ENCODE results near the gene ZNF24. TPM values are rescaled to one million over a fixed set of nuclear protein-coding genes. Genes with fewer than 3 reads are reported as not detected.

ZNF24 gene
- total RNA-seq, 2 donors from 2014 or later, result 27.5 to 33.9 TPM

- no peaks in the 10 kb centered on the region for H3K36me3 ChIP-seq
- no peaks in the 10 kb centered on the region for H3K27me3 ChIP-seq
- H3K4me3 ChIP-seq, result no peak overlapping the region
- DNase-seq (ENCODE audit: low spot score), result no peak
- H3K27ac ChIP-seq, result no peak overlapping the region
- no peaks in the 10 kb centered on the region for H3K4me1 ChIP-seq
- H3K9me3 ChIP-seq, result no peaks in the 10 kb centered on the region
- TF ChIP-seq, protein P1, sequence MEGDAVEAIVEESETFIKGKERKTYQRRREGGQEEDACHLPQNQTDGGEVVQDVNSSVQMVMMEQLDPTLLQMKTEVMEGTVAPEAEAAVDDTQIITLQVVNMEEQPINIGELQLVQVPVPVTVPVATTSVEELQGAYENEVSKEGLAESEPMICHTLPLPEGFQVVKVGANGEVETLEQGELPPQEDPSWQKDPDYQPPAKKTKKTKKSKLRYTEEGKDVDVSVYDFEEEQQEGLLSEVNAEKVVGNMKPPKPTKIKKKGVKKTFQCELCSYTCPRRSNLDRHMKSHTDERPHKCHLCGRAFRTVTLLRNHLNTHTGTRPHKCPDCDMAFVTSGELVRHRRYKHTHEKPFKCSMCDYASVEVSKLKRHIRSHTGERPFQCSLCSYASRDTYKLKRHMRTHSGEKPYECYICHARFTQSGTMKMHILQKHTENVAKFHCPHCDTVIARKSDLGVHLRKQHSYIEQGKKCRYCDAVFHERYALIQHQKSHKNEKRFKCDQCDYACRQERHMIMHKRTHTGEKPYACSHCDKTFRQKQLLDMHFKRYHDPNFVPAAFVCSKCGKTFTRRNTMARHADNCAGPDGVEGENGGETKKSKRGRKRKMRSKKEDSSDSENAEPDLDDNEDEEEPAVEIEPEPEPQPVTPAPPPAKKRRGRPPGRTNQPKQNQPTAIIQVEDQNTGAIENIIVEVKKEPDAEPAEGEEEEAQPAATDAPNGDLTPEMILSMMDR (IDR thresholded peaks at IDR 0.05), result no peak
These were observed 24.9 kb upstream of the ZNF24 start for GRCh38 chr18:35369126-35369525.

DNA sequence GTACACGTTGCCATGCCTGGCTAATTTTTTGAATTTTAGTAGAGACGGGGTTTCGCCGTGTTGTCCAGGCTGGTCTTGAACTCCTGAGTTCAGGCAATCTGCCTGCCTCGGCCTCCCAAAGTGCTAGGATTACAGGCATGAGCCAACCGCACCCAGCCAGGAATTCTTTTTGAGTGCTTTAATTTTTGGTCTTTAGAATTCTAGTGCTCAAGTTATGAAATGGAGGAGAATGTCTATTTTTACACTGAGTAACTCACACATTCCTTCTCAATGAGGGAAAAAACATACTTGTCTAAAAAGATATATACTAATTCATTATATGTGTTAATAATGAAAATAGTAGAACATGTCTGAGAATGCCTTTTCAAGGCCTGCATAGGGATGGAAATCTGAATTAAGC is 24.4 kb upstream of the ZNF24 start:
- H3K27me3 ChIP-seq, result no peaks in the 10 kb centered on the region
- DNase-seq (ENCODE audit: low spot score), result no peak
- no peak overlapping the region for H3K27ac ChIP-seq
- H3K4me1 ChIP-seq, result no peaks in the 10 kb centered on the region
- no peak overlapping the region for H3K4me3 ChIP-seq
- H3K36me3 ChIP-seq, result no peaks in the 10 kb centered on the region
- TF ChIP-seq, protein P1 (IDR thresholded peaks at IDR 0.05), result no peak
- H3K9me3 ChIP-seq, result no peaks in the 10 kb centered on the region

DNA sequence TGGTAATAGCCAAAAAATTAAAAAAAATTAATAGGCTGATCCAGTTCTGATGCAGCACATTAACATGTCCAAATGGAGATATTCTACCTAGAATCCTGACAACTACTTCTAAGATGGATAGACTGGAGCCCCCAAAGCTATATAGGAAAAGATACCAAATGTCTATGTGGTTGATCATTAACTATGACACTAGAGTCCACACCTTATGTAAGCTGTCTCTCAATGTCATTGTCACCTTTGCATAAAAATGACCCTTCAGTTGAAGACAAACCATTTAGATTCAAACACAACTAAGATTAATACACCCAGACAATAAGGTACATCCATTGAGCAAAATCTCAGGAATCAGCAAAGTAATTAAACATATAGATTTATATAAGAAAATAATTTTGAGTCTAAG is 18.3 kb upstream of the ZNF24 start:
- DNase-seq (ENCODE audit: low spot score), result no peak
- Histone ChIP-seq H3K27ac (no peak overlapping the region), H3K36me3 (no peaks in the 10 kb centered on the region), H3K27me3 (no peaks in the 10 kb centered on the region), H3K4me3 (no peak overlapping the region), H3K9me3 (no peaks in the 10 kb centered on the region), H3K4me1 (no peaks in the 10 kb centered on the region)
- TF ChIP-seq, protein P1 (IDR thresholded peaks at IDR 0.05), result no peak

GRCh38 chr18:35361570-35362321 is 17.5 kb upstream of the ZNF24 start:
- TF ChIP-seq, protein P1 (IDR thresholded peaks at IDR 0.05), result no peak
- DNase-seq (ENCODE audit: low spot score), result no peak
- H3K27me3 ChIP-seq, result no peaks in the 10 kb centered on the region
- no peak overlapping the region for H3K4me3 ChIP-seq
- no peaks in the 10 kb centered on the region for H3K36me3 ChIP-seq
- H3K27ac ChIP-seq, result no peak overlapping the region
- no peaks in the 10 kb centered on the region for H3K4me1 ChIP-seq
- H3K9me3 ChIP-seq, result no peaks in the 10 kb centered on the region

GRCh38 chr18:35355140-35355618 is 11.0 kb upstream of the ZNF24 start:
- H3K9me3 ChIP-seq, result peaks cover 0 to 10% of the 10 kb centered on the region in 2 donors
- H3K27me3 ChIP-seq, result no peaks in the 10 kb centered on the region
- H3K4me1 ChIP-seq, result no peaks in the 10 kb centered on the region
- H3K4me3 ChIP-seq, result no peak overlapping the region
- peak; percentile 81 for DNase-seq (ENCODE audit: low spot score)
- H3K27ac ChIP-seq, result peak overlapping the region in 1 of 2 donors; percentile 42
- TF ChIP-seq, protein P1 (IDR thresholded peaks at IDR 0.05), result peak; percentile 50 to 84
- H3K36me3 ChIP-seq, result no peaks in the 10 kb centered on the region

All from right atrium auricular region (tissue), 2 donors.